H4 (cell line): Measurements from ENCODE around the gene ST8SIA1. TPM values are rescaled to one million over a fixed set of nuclear protein-coding genes. Genes with fewer than 3 reads are reported as not detected.
"Not testable (repeated sequence)": the region's sequence is repeated elsewhere in the genome, so short reads cannot be mapped to it uniquely, and the experiment has no call there.

ENCODE experiments used
- DNase-seq: peaks from one replicate; pipeline ENCODE4 v3.0.0-alpha.2; 2015; ENCODE audit warnings: low spot score
- total RNA-seq: library from RNA; depleted of rRNA; stranded (reverse); fragments of >200 nt; shearing (Covaris generic); gene quantifications from 2 replicates; pipeline ENCODE4 v1.2.3, GENCODE V29; 2014; rRNA removed

ST8SIA1 gene
- total RNA-seq, 1 experiment from 2014 or later = 8.9 TPM

DNA sequence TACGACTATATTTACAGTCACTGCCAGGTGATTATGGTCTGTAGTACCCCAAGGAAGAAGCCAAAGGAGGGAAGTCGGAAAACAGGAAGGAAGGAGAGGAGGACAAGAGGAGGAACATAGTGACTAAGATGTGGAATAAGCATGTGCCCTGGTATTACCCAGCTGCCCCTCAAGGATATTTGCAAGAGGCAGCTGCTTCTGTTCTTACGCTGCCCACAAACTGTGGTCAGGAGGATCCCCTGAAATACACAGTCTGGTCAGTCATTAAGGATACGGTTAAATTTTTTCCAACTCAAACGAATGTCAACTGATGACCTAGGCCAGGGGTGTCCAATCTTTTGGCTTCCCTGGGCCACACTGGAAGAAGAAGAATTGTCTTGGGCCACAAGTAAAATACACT, 162.0 kb downstream of the ST8SIA1 start:
- no peak for DNase-seq

DNA sequence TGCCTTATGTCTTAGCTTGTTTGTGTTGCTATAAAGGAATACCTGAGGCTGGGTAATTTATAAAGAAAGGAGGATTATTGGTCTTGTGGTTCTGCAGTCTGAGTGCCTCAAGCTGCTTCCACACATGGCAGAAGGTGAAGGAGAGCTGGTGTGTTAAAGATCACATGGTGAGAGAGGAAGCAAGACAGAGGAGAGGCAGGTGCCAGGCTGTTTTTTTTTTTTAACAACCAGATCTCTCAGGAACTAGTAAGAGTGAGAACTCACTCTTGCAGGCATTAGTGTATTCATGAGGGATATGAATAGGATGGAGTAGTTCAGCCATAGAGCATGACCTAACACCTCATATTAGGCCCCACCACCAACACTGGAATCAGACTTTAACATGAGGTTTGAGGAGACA, 165.1 kb downstream of the ST8SIA1 start:
- DNase-seq = no peak

DNA sequence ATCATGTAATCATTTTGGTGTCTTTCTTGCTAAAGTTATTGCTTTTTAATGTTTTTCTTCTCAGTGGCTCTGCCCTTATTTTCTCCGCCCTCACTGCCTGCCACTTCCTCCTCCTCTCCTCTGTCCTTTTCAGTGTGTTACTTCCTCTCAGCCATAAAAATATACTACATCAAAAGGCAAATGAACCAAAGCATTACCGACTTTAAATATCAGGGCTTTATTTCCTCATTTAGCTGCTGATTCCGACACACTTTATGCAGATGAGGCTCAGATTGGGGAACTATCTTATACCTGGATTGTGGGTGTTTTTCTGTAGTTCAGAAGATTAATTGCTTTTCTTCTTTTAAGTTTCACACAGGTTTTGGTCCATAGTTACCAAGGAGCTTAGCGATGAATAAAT, 170.4 kb downstream of the ST8SIA1 start:
- no peak for DNase-seq

DNA sequence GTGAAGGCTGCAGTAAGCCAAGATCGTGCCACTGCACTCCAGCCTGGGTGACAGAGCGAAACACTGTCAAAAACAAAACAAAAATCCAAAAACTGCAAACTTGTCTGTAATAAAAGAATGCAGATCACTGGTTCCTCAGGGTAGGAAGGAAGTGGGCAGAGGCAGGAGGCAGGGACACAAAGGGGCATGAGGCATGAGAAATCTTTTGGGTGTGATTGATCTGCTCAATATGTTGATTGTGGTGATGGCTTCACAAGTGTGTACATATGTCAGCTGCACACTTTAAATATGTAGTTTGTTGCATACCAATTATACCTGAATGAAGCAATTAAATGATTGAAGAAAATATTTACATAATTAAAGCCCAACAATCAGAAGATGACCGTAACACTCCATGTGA, 170.9 kb downstream of the ST8SIA1 start:
- no peak for DNase-seq

DNA sequence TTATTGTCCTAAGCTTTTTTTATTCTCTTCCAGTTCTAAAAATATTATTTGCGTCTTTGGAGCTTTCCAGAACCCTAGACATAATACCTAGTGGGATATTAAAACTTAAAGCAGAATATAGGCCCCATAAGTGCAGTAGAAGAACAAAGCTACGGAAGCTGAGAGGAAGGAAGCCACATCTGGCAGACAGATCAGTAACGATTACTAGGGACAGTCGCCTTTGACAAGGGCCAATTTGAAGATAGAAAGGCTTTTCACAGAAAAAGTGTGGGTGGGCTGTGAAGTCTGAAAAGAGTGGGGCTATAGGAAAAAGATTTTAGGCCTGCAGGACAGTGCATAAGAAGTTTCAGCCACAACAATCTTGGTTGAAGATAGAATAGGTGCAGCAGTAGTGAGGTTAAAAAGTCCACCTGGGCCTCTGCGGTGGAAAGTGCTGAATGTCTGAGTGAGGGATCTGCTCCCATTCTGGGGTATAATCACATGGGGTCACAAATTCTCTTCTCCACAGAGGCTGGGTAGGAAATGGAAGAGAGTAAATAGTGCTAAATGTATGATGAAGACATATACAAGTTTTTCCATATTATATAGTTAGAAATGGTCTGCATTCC, 174.0 kb downstream of the ST8SIA1 start:
- no peak for DNase-seq

DNA sequence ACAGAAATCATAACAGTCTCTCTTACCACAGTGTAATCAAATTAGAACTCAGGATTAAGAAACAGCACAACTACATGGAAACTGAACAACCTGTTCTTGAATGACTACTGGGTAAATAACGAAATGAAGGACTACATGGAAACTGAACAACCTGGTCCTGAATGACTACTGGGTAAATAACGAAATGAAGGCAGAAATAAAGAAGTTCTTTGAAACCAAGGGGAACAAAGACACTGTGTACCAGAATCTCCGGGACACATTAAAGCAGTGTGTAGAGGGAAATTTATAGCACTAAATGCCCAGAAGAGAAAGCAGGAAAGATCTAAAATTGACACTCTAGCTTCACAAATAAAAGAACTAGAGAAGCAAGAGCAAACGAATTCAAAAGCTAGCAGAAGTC, 185.2 kb downstream of the ST8SIA1 start:
- not testable (repeated sequence) for DNase-seq

DNA sequence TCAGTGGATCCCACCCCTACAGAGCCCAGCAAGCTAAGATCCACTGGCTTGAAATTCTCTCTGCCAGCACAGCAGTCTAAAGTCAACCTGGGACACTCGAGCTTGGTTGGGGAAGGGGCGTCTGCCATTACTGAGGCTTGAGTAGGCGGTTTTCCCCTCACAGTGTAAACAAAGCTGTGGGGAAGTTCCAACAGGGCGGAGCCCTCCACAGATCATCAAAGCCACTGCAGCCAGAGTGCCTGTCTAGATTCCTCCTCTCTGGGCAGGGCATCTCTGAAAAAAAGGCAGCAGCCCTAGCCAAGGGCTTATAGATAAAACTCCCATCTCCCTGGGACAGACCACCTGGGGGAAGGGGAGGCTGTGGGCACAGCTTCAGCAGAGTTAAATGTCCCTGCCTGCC, 187.8 kb downstream of the ST8SIA1 start:
- DNase-seq = not testable (repeated sequence)

Other genes starting within 250 kb of the ST8SIA1 start
- 4.7 and 5.4 TPM in 2 replicates for gene C2CD5, start 209.8 kb upstream of the ST8SIA1 start, total RNA-seq